ENCODE results near the gene H2BK1.
A peak's percentile ranks its signal among the peaks of the same experiment; 100 is the strongest.

The H2BK1 gene

DNA sequence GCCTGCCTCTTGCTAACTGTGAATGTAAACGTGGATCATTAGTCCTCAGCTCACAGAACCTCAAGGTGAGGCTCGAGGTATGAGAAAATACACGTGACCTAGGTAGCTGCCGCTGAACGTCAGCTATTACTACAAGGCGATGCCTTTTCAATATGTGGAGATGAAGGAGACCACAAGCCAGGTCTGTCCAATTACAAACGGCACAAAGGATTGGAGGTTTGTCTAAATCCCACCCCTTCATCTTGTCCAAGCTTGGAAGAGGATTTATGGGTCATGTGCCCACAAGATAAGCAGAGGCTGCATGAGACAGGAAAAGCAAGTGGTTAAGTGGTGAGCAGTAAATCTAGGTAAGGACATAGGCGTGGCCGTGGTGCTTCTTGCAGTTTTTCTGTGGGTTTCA, 3.4 kb downstream of the H2BK1 start:
- Histone ChIP-seq H3K9me3 (replicated peaks; ENCODE audit: insufficient read depth, low read length) (no peaks in the 10 kb centered on the region), H3K9me2 (replicated peaks; ENCODE audit: insufficient read depth, low read length) (no peaks in the 10 kb centered on the region), H3F3A (ENCODE audit: insufficient read depth, low read length) (no peaks in the 10 kb centered on the region), H3K79me2 (ENCODE audit: low read length) (no peaks in the 10 kb centered on the region), H3K4me2 (ENCODE audit: low read depth, low read length) (no peak overlapping the region), H3K4me3 (ENCODE audit: low read length) (no peak overlapping the region), H2AFZ (ENCODE audit: low read length) (no peak overlapping the region), H3K4me1 (ENCODE audit: low read length) (no peaks in the 10 kb centered on the region), H3K27ac (ENCODE audit: low read length) (no peak overlapping the region), H3K9ac (ENCODE audit: low read length) (no peak overlapping the region), H3K36me3 (replicated peaks; ENCODE audit: insufficient read depth, low read length) (no peaks in the 10 kb centered on the region), H4K20me1 (ENCODE audit: insufficient read depth, low read length) (no peaks in the 10 kb centered on the region), H3K27me3 (replicated peaks; ENCODE audit: insufficient read depth, low read length) (peaks cover 56% of the 10 kb centered on the region)
- DNase-seq, result no peak
- TF ChIP-seq EZH2 (optimal IDR thresholded peaks at IDR 0.05; ENCODE audit: low read depth, low read length) (no peak), EZH2phosphoT487 (IDR thresholded peaks at IDR 0.05; ENCODE audit: low read length) (no peak)
- TF ChIP-seq, protein P1, sequence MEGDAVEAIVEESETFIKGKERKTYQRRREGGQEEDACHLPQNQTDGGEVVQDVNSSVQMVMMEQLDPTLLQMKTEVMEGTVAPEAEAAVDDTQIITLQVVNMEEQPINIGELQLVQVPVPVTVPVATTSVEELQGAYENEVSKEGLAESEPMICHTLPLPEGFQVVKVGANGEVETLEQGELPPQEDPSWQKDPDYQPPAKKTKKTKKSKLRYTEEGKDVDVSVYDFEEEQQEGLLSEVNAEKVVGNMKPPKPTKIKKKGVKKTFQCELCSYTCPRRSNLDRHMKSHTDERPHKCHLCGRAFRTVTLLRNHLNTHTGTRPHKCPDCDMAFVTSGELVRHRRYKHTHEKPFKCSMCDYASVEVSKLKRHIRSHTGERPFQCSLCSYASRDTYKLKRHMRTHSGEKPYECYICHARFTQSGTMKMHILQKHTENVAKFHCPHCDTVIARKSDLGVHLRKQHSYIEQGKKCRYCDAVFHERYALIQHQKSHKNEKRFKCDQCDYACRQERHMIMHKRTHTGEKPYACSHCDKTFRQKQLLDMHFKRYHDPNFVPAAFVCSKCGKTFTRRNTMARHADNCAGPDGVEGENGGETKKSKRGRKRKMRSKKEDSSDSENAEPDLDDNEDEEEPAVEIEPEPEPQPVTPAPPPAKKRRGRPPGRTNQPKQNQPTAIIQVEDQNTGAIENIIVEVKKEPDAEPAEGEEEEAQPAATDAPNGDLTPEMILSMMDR (IDR thresholded peaks at IDR 0.05; ENCODE audit: low read length), result no peak

DNA sequence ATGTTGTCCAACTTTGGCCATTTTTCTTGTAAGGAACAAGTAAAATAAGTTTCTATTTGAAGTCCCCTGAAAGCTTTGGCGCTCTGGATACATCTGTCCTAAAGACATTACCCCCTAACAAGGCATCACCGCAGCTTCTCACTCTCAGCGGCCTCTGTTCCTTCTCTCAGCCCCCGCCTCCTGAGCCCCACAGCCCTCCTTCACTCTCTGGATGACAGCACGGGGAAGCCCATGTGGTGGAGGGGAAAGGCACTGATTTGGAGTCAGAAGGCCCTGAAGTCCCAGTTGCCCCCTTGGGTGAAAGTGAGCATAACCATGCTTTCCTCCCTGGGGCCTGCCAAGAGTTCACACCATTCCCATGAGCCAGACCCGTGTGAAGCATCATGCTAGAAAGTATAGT, 4.6 kb downstream of the H2BK1 start:
- no peaks in the 10 kb centered on the region for H3K4me1 ChIP-seq (ENCODE audit: low read length)
- DNase-seq, result no peak
- no peak overlapping the region for H3K4me3 ChIP-seq (ENCODE audit: low read length)
- no peak for TF ChIP-seq EZH2 (optimal IDR thresholded peaks at IDR 0.05; ENCODE audit: low read depth, low read length)
- TF ChIP-seq EZH2phosphoT487 (IDR thresholded peaks at IDR 0.05; ENCODE audit: low read length), result no peak
- TF ChIP-seq, protein P1 (IDR thresholded peaks at IDR 0.05; ENCODE audit: low read length), result no peak
- peaks cover 68% of the 10 kb centered on the region for H3K27me3 ChIP-seq (replicated peaks; ENCODE audit: insufficient read depth, low read length)
- H3F3A ChIP-seq (ENCODE audit: insufficient read depth, low read length), result no peaks in the 10 kb centered on the region
- no peak overlapping the region for H3K4me2 ChIP-seq (ENCODE audit: low read depth, low read length)
- no peaks in the 10 kb centered on the region for H3K9me3 ChIP-seq (replicated peaks; ENCODE audit: insufficient read depth, low read length)
- no peak overlapping the region for H3K27ac ChIP-seq (ENCODE audit: low read length)
- H3K9ac ChIP-seq (ENCODE audit: low read length), result no peak overlapping the region
- H4K20me1 ChIP-seq (ENCODE audit: insufficient read depth, low read length), result no peaks in the 10 kb centered on the region
- H3K79me2 ChIP-seq (ENCODE audit: low read length), result no peaks in the 10 kb centered on the region
- H2AFZ ChIP-seq (ENCODE audit: low read length), result no peak overlapping the region
- H3K36me3 ChIP-seq (replicated peaks; ENCODE audit: insufficient read depth, low read length), result no peaks in the 10 kb centered on the region
- H3K9me2 ChIP-seq (replicated peaks; ENCODE audit: insufficient read depth, low read length), result no peaks in the 10 kb centered on the region

DNA sequence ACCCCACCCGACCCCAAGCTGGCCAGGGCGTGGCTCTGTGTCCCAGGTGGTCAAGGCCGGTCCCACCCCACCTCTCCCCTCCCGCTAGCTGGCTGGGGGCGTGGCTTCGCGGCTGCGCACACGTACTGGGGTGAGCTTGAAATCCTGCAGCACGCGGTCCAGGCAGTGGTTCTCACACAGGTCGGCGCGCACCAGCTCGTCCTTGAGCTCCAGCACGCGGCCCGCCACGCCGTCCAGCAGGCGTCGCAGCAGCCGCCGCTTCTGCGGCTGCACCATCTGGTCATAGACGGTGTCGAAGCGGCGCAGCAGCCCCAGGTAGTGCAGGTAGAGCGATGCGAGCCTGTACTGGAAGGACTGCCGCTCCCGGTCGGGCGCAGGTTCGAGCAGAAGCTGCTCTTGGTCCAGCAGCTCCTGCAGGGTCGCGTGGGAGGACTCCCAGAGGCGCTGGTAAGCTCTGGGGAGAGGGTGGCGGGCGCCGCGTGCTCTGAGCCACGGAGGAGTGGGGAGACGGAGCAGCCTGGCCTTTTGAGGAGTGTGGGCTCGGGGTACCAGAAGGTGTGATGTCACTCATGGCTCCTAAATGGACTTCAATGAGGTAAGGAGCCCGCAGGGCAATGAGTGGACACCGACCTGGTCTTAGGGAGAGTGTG, 5.8 kb downstream of the H2BK1 start:
- Histone ChIP-seq H3K36me3 (replicated peaks; ENCODE audit: insufficient read depth, low read length) (no peaks in the 10 kb centered on the region), H3K4me2 (ENCODE audit: low read depth, low read length) (no peak overlapping the region), H3K4me3 (ENCODE audit: low read length) (no peak overlapping the region), H3K9me3 (replicated peaks; ENCODE audit: insufficient read depth, low read length) (no peaks in the 10 kb centered on the region), H3F3A (ENCODE audit: insufficient read depth, low read length) (no peaks in the 10 kb centered on the region), H3K9ac (ENCODE audit: low read length) (no peak overlapping the region), H3K27ac (ENCODE audit: low read length) (no peak overlapping the region), H4K20me1 (ENCODE audit: insufficient read depth, low read length) (no peaks in the 10 kb centered on the region), H3K79me2 (ENCODE audit: low read length) (no peaks in the 10 kb centered on the region), H3K27me3 (replicated peaks; ENCODE audit: insufficient read depth, low read length) (peaks cover 80% of the 10 kb centered on the region), H3K9me2 (replicated peaks; ENCODE audit: insufficient read depth, low read length) (no peaks in the 10 kb centered on the region), H3K4me1 (ENCODE audit: low read length) (no peaks in the 10 kb centered on the region), H2AFZ (ENCODE audit: low read length) (no peak overlapping the region)
- DNase-seq, result no peak
- TF ChIP-seq EZH2 (optimal IDR thresholded peaks at IDR 0.05; ENCODE audit: low read depth, low read length), result peak; percentile 61
- TF ChIP-seq, protein P1 (IDR thresholded peaks at IDR 0.05; ENCODE audit: low read length), result 0 out of 2 replicates have a peak, but pooled peaks have one; percentile 10
- TF ChIP-seq EZH2phosphoT487 (IDR thresholded peaks at IDR 0.05; ENCODE audit: low read length), result no peak

Measured in MM.1S (cell line).